Muscle of arm (tissue), 12 donors: ENCODE results near the gene PTPRN2. TPM values are rescaled to one million over a fixed set of nuclear protein-coding genes. Genes with fewer than 3 reads are reported as not detected.

ENCODE experiments used
- DNase-seq: peaks from one replicate; pipeline ENCODE4 v3.0.0-alpha.2; 2013
- polyA plus RNA-seq, 12 donors: library from polyadenylated mRNA; unstranded; fragments of 120-200 nt; gene quantifications; one replicate each; pipeline ENCODE4 v1.2.1, GENCODE V29; 2013; ENCODE audit not compliant: insufficient read length in 12 of 12

Gene PTPRN2
- polyA plus RNA-seq, 12 donors: 1.6 to 8.7 (median 2.3) TPM; not detected in 1

DNA sequence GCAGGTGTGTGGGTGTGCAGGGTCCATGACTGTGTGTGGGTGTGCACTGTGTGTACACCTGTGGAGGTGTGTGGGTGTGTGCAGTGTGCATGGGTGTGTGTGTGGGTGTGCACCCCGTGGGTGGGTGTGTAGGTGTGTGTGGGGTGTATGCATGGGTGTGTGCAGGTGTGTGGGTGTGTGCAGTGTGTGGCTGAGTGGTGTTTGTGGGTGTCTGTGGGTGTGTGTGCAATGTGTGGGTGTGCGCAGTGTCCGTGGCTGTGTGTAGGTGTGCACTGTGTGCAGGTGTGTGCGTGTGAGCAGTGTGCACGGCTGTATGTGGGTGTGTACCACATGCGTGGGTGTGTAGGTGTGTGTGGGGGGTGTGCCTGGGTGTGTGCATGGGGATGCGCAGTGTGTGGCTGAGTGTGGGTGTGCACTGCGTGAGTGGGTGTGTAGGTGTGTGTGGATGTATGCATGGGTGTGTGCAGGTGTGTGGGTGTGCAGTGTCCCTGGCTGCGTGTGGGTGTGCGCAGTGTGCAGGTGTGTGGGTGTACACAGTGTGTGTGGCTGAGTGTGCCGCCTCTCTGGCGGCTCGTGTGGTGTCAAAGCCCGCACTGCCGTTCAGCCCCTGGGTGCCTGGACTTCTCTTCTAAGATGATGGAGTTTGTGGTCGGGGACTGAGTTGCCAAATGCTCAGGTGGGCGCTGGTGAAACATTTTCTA, 1042.5 kb downstream of the PTPRN2 start:
- DNase-seq: no peak

DNA sequence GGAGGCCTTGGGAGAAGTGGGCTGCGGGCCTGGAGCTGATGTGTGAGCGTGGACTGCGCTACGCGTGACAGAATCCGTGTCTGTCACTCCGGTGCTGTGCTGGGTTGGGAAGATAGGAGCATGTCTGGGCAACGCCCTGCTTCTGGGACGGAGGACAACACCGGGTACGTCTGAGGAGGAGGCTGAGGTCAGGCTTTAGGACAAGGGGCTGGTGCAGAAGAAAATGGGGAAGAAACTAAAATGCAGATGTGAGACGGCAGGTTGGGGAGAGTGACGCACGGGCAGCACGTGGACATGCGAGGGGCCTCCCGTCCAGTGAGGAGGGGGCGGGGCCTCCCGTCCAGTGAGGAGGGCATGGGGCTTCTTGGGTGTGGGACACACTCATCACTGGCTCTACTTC, 1043.4 kb downstream of the PTPRN2 start:
- no peak for DNase-seq

- DNase-seq: no peak
Observed at GRCh38 chr7:157543791-157544190, 1043.8 kb downstream of the PTPRN2 start.

GRCh38 chr7:157543276-157543675, 1044.3 kb downstream of the PTPRN2 start:
- no peak for DNase-seq

- DNase-seq: no peak
Observed at GRCh38 chr7:157542068-157543021, 1045.3 kb downstream of the PTPRN2 start.

- DNase-seq: peak; percentile 27
Observed at GRCh38 chr7:157541295-157542067, 1046.1 kb downstream of the PTPRN2 start.

- DNase-seq: no peak
Observed at GRCh38 chr7:157540606-157541294, 1046.9 kb downstream of the PTPRN2 start.

DNA sequence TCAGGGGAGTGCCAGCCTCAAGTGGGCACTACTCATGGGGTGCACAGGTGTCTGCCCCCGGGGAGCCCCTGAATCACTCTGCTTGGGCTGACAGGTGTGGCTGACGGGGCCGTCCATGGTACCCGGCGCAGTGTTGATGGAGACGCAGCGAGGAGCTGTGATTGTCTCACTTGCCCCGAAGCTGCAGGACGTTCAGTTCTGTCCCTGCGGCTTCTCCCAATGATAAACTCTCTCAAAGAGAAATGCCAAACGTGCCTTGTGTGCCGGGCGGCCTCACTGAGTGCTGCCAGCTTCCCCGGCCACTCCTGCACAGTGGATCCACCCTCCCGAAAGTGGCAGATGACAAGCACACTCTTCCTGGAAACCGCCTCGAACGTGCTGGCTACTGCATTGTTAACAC, 1047.6 kb downstream of the PTPRN2 start:
- no peak for DNase-seq

- DNase-seq: no peak
Observed at GRCh38 chr7:157539521-157539920, 1048.1 kb downstream of the PTPRN2 start.

- DNase-seq: no peak
Observed at GRCh38 chr7:157538735-157539134, 1048.9 kb downstream of the PTPRN2 start.

DNA sequence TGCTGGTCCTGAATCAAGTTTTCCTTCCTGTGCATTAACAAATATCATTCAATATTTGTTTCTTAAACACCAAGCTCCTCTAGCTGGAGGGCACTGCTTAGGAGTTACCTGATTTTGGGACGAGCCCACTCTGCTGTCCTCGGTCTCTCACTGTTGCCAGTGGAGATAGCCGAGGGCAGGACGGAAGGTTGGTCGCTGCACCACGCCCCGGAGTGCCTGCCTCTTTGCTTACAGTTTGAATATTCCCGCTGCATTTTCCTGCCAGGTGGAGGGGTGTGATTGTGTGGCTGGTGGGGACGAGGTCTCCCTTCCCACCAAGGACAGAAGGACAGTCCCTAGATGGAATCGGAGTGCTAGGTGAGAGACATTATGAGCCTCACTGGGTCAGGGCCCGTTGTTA, 1049.3 kb downstream of the PTPRN2 start:
- no peak for DNase-seq

- DNase-seq: no peak
Observed at GRCh38 chr7:157537056-157537455, 1050.6 kb downstream of the PTPRN2 start.

DNA sequence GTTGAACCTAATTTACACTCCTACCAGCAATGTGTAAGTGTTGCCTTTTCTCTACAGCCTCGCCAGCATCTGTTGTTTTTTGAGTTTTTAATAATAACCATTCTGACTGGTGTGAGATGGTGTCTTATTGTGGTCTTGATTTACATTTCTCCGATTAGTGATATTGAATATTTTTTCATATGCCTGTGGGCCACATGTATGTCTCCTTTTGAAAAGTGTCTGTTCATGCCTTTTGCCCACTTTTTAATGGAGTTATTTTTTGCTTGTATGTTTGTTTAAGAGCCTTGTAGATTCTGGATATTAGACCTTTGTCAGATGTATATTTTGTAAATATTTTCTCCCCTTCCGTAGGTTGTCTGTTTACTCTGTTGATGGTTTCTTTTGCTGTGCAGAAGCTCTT, 1055.6 kb downstream of the PTPRN2 start:
- DNase-seq: no peak

DNA sequence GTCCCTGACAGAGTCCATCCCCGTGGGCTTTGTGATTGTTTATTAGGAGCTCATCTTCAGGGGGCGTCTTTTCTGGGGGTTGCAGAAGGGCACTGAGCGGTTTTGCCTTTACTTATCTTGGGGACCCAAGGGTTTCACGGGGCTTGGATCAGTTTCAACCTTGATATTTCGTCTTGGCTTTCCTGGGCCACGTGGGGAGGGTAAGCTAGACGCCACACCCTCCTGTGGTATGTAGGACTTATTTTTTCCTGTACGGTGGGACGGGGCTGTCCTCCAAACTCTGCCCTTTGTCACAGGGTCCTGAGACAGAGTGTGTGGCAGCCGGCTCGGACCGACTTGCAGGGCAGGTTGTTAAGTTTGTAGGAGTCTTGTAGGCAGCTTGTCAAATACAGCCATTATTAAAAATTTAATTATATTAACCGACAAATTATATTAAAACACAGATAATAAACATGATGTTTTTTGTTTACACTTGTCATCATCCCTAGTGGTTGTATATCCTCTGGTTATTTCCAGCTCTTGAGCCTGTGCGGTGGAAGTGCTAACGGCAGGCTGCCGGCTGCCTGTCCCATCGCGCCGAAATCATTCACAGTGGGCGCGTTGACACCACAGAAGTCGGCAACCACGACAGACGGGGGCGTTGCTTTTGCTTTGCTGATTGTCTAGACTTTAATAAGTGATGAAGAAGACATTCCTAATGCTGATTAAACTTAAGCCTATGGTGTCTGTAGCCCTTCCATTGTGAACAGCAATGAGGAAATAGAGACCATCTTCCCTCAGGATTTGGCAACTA, 1057.7 kb downstream of the PTPRN2 start:
- DNase-seq: no peak

- DNase-seq: no peak
Observed at GRCh38 chr7:157528785-157529341, 1058.8 kb downstream of the PTPRN2 start.

DNA sequence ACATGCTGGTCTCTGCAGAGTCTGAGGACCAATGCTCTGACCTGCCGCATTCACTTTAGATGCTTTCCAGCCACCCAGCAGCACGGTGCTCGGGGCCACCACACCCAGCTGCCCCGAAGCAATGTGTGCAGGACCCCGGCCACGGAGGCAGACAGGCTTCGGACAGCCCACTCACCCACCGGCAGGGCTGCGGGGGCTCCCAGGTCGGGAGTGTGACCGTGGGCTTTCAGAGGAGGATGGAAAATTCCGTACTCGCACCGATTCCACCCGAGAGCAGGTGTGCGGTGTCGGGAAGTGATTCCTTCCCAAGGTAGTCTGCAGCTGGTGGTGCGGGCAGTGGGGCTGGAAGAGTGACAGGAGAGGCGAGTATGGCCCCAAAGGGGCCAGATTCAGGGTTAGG, 1059.9 kb downstream of the PTPRN2 start:
- no peak for DNase-seq

- DNase-seq: no peak
Observed at GRCh38 chr7:157526913-157527634, 1060.5 kb downstream of the PTPRN2 start.

DNA sequence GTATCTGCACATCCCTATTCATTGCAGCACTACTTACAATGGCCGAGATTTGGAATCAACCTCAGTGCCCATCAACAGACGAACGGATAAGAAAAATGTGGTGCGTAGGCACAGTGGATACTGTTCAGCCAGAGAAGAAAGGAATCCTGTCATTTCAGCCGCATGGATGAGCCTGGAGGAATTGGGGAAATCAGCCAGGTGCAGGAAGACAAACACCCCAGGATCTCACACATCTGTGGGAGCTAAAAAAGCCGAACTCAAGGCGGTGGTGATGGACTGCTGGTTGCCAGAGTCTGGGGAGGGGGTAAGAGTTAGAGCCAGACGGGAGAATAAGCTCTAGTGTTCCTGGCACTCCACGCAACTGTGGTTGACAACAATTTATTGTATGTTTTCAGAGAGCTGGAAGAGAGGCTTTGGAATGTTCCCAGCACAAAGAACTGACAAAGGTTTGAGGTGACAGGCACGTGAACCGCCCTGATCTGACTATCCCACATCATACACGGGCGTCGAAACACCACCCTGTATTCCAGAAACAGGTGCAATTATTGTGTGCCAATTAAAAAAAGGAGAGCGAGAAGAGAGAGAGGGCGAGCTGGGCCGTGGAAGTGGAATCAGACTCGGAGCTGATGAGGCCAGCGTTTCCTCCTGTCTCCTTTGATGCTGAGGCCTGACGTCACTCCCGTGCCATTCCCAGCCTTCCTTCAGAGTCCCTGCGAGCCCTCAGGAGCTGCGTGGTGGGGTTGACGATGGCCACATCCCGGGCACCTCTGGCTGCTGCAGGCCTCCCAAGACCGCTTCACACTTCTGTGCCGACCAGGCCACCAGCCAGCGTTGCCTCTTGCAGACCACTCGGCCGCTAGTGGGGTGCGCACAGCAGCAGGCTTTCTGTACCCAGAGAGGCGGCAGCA, 1061.4 kb downstream of the PTPRN2 start:
- no peak for DNase-seq

GRCh38 chr7:157525491-157525915, 1062.1 kb downstream of the PTPRN2 start:
- no peak for DNase-seq
